Measurements from ENCODE around the gene XKR3. TPM values are rescaled to one million over a fixed set of nuclear protein-coding genes. Genes with fewer than 3 reads are reported as not detected.

XKR3 gene
- total and polyA plus RNA-seq, 5 experiments from 2014 or later, result not detected

GRCh38 chr22:16831257-16831656 is 6.0 kb upstream of the XKR3 start:
- Mint-ChIP-seq H3K27me3 (peaks cover 0 to 13% (median 5%) of the 10 kb centered on the region in 5 donors), H3K9me3 (no peaks in the 10 kb centered on the region), H3K27ac (no peak overlapping the region), H3K36me3 (no peaks in the 10 kb centered on the region), H3K4me1 (peaks cover 0 to 2% (median 0%) of the 10 kb centered on the region in 4 donors), H3K4me3 (no peak overlapping the region)
- ATAC-seq, result no peak
- DNase-seq, result no peak
- POLR2A ChIA-PET, result no interaction called here

- ATAC-seq (no peak), DNase-seq (no peak)
- H3K27ac Mint-ChIP-seq, result no peak overlapping the region
- H3K4me1 Mint-ChIP-seq, result peaks cover 4 to 9% (median 7%) of the 10 kb centered on the region in 4 donors
- H3K4me3 Mint-ChIP-seq, result no peak overlapping the region
- H3K27me3 Mint-ChIP-seq, result peaks cover 0 to 13% (median 5%) of the 10 kb centered on the region in 5 donors
- no peaks in the 10 kb centered on the region for H3K36me3 Mint-ChIP-seq
- no peaks in the 10 kb centered on the region for H3K9me3 Mint-ChIP-seq
- POLR2A ChIA-PET, result no interaction called here
Observed at GRCh38 chr22:16829985-16830384, 4.8 kb upstream of the XKR3 start.

- H3K4me3 Mint-ChIP-seq, result no peak overlapping the region
- peaks cover 0 to 3% (median 0%) of the 10 kb centered on the region in 5 donors for H3K27me3 Mint-ChIP-seq
- no peaks in the 10 kb centered on the region for H3K9me3 Mint-ChIP-seq
- no peak overlapping the region for H3K27ac Mint-ChIP-seq
- ATAC-seq (no peak), DNase-seq (no peak)
- H3K36me3 Mint-ChIP-seq, result peaks cover 0 to under 1% (median 0%) of the 10 kb centered on the region in 3 donors
- POLR2A ChIA-PET, result no interaction called here
- H3K4me1 Mint-ChIP-seq, result peaks cover 8 to 20% (median 19%) of the 10 kb centered on the region in 4 donors
Observed at GRCh38 chr22:16828876-16829275, 3.7 kb upstream of the XKR3 start.

GRCh38 chr22:16827506-16827905 is 2.3 kb upstream of the XKR3 start:
- no peak for DNase-seq
- POLR2A ChIA-PET, result no interaction called here

GRCh38 chr22:16819249-16819648 is 6.0 kb downstream of the XKR3 start:
- POLR2A ChIA-PET, result no interaction called here
- Mint-ChIP-seq H3K27me3 (peaks cover 0 to 2% (median 0%) of the 10 kb centered on the region in 5 donors), H3K36me3 (peaks cover 0 to 16% (median 13%) of the 10 kb centered on the region in 3 donors), H3K4me1 (peaks cover 3 to 10% (median 5%) of the 10 kb centered on the region in 4 donors), H3K9me3 (peaks cover 0 to 20% (median 5%) of the 10 kb centered on the region in 9 donors), H3K4me3 (no peak overlapping the region), H3K27ac (no peak overlapping the region)
- DNase-seq (no peak), ATAC-seq (no peak)

More at GRCh38 chr22:16827506-16827905, 2.3 kb upstream of the XKR3 start:
- ATAC-seq, result no peak
- Mint-ChIP-seq H3K4me3 (no peak overlapping the region), H3K4me1 (peaks cover 9 to 23% (median 20%) of the 10 kb centered on the region in 4 donors), H3K9me3 (peaks cover 0 to 5% (median 0%) of the 10 kb centered on the region in 9 donors), H3K27ac (no peak overlapping the region), H3K27me3 (peaks cover 0 to 3% (median 0%) of the 10 kb centered on the region in 5 donors), H3K36me3 (peaks cover 0 to 5% (median 3%) of the 10 kb centered on the region in 3 donors)

GRCh38 chr22:16818538-16818937 is 6.7 kb downstream of the XKR3 start:
- peaks cover 0 to 16% (median 10%) of the 10 kb centered on the region in 3 donors for H3K36me3 Mint-ChIP-seq
- H3K4me3 Mint-ChIP-seq, result no peak overlapping the region
- peaks cover 0 to 3% (median 0%) of the 10 kb centered on the region in 4 donors for H3K4me1 Mint-ChIP-seq
- peaks cover 0 to 20% (median 5%) of the 10 kb centered on the region in 9 donors for H3K9me3 Mint-ChIP-seq
- DNase-seq, result no peak
- POLR2A ChIA-PET, result no interaction called here
- no peak for ATAC-seq
- peak overlapping the region in 1 of 10 donors; percentile 40 for H3K27ac Mint-ChIP-seq
- H3K27me3 Mint-ChIP-seq, result peaks cover 0 to 2% (median 0%) of the 10 kb centered on the region in 5 donors

- H3K27me3 Mint-ChIP-seq, result peaks cover 0 to 2% (median 0%) of the 10 kb centered on the region in 5 donors
- peaks cover 3 to 19% (median 14%) of the 10 kb centered on the region in 4 donors for H3K4me1 Mint-ChIP-seq
- DNase-seq (no peak), ATAC-seq (no peak)
- H3K27ac Mint-ChIP-seq, result no peak overlapping the region
- no peak overlapping the region for H3K4me3 Mint-ChIP-seq
- H3K36me3 Mint-ChIP-seq, result peaks cover 0 to 12% (median 10%) of the 10 kb centered on the region in 3 donors
- H3K9me3 Mint-ChIP-seq, result peaks cover 0 to 15% (median 5%) of the 10 kb centered on the region in 9 donors
- POLR2A ChIA-PET, result no interaction called here
Observed at GRCh38 chr22:16815073-16815472, 10.1 kb downstream of the XKR3 start.

- peaks cover 0 to 8% (median 4%) of the 10 kb centered on the region in 9 donors for H3K9me3 Mint-ChIP-seq
- no peaks in the 10 kb centered on the region for H3K27me3 Mint-ChIP-seq
- DNase-seq (no peak), ATAC-seq (no peak)
- POLR2A ChIA-PET, result no interaction called here
- H3K4me3 Mint-ChIP-seq, result peak overlapping the region in 3 of 10 donors; percentile 3 to 44 (median 38)
- H3K4me1 Mint-ChIP-seq, result peaks cover 3 to 19% (median 18%) of the 10 kb centered on the region in 4 donors
- peaks cover 0 to 8% (median 7%) of the 10 kb centered on the region in 3 donors for H3K36me3 Mint-ChIP-seq
- peak overlapping the region in 8 of 10 donors; percentile 6 to 79 (median 40) for H3K27ac Mint-ChIP-seq
Observed at GRCh38 chr22:16810188-16810802, 14.9 kb downstream of the XKR3 start.

- POLR2A ChIA-PET, result no interaction called here
- ATAC-seq, result no peak
- Mint-ChIP-seq H3K4me3 (no peak overlapping the region), H3K4me1 (peaks cover 3 to 20% (median 18%) of the 10 kb centered on the region in 4 donors), H3K27ac (peak overlapping the region in 1 of 10 donors; percentile 22), H3K27me3 (no peaks in the 10 kb centered on the region), H3K9me3 (no peaks in the 10 kb centered on the region), H3K36me3 (no peaks in the 10 kb centered on the region)
- no peak for DNase-seq
Observed at GRCh38 chr22:16808744-16809143, 16.5 kb downstream of the XKR3 start.

- POLR2A ChIA-PET, result no interaction called here
- no peaks in the 10 kb centered on the region for H3K36me3 Mint-ChIP-seq
- H3K9me3 Mint-ChIP-seq, result no peaks in the 10 kb centered on the region
- ATAC-seq, result no peak
- H3K4me3 Mint-ChIP-seq, result no peak overlapping the region
- no peaks in the 10 kb centered on the region for H3K27me3 Mint-ChIP-seq
- DNase-seq, result no peak
- no peak overlapping the region for H3K27ac Mint-ChIP-seq
- H3K4me1 Mint-ChIP-seq, result peaks cover 3 to 20% (median 18%) of the 10 kb centered on the region in 4 donors
Observed at GRCh38 chr22:16807109-16807508, 18.1 kb downstream of the XKR3 start.

GRCh38 chr22:16806401-16806800 is 18.8 kb downstream of the XKR3 start:
- no peak for ATAC-seq
- H3K4me1 Mint-ChIP-seq, result peaks cover 3 to 18% (median 17%) of the 10 kb centered on the region in 4 donors

GRCh38 chr22:16804882-16805281 is 20.3 kb downstream of the XKR3 start:
- H3K4me3 Mint-ChIP-seq, result no peak overlapping the region
- H3K9me3 Mint-ChIP-seq, result no peaks in the 10 kb centered on the region
- POLR2A ChIA-PET, result no interaction called here
- no peaks in the 10 kb centered on the region for H3K27me3 Mint-ChIP-seq
- no peaks in the 10 kb centered on the region for H3K36me3 Mint-ChIP-seq
- no peak for ATAC-seq
- no peak overlapping the region for H3K27ac Mint-ChIP-seq
- no peak for DNase-seq
- H3K4me1 Mint-ChIP-seq, result peaks cover 0 to 5% (median 3%) of the 10 kb centered on the region in 4 donors

More at GRCh38 chr22:16806401-16806800, 18.8 kb downstream of the XKR3 start:
- no peaks in the 10 kb centered on the region for H3K9me3 Mint-ChIP-seq
- H3K27me3 Mint-ChIP-seq, result no peaks in the 10 kb centered on the region
- H3K4me3 Mint-ChIP-seq, result no peak overlapping the region
- H3K27ac Mint-ChIP-seq, result no peak overlapping the region
- DNase-seq, result no peak
- POLR2A ChIA-PET, result no interaction called here
- H3K36me3 Mint-ChIP-seq, result no peaks in the 10 kb centered on the region

GRCh38 chr22:16803255-16803917 is 21.8 kb downstream of the XKR3 start:
- POLR2A ChIA-PET, result no interaction called here
- DNase-seq, result no peak
- Mint-ChIP-seq H3K4me3 (no peak overlapping the region), H3K4me1 (peaks cover 0 to 2% (median 0%) of the 10 kb centered on the region in 4 donors), H3K27ac (no peak overlapping the region), H3K27me3 (no peaks in the 10 kb centered on the region), H3K36me3 (no peaks in the 10 kb centered on the region), H3K9me3 (no peaks in the 10 kb centered on the region)
- no peak for ATAC-seq

Data from naive thymus-derived CD8-positive, alpha-beta T cell (primary cell).